Mononuclear cell (primary cell): Measurements from ENCODE around the gene CRHR1. TPM values are rescaled to one million over a fixed set of nuclear protein-coding genes. Genes with fewer than 3 reads are reported as not detected.

ENCODE experiments used
- H3K27me3 ChIP-seq: 2 replicates; pipeline ENCODE4 v1.6.0; 2011; ENCODE audit warnings: low read length, control low read depth; ENCODE audit not compliant: insufficient read depth
- H3K4me1 ChIP-seq: 2 replicates; pipeline ENCODE4 v1.5.1; 2011; ENCODE audit warnings: mild to moderate bottlenecking, low read length, control low read depth; ENCODE audit not compliant: insufficient read depth
- H3K4me3 ChIP-seq: 2 replicates; pipeline ENCODE4 v1.5.1; 2011; ENCODE audit warnings: mild to moderate bottlenecking, low read length, moderate library complexity
- H3K9me3 ChIP-seq: 2 replicates; pipeline ENCODE4 v1.5.1; 2011; ENCODE audit warnings: low read depth, mild to moderate bottlenecking, control low read depth, low read length
- total RNA-seq: library from RNA; depleted of rRNA; stranded (reverse); fragments of >200 nt; gene quantifications from one replicate; pipeline ENCODE4 v1.2.3, GENCODE V29; 2012

The CRHR1 gene
- total RNA-seq, 1 donor = not detected

DNA sequence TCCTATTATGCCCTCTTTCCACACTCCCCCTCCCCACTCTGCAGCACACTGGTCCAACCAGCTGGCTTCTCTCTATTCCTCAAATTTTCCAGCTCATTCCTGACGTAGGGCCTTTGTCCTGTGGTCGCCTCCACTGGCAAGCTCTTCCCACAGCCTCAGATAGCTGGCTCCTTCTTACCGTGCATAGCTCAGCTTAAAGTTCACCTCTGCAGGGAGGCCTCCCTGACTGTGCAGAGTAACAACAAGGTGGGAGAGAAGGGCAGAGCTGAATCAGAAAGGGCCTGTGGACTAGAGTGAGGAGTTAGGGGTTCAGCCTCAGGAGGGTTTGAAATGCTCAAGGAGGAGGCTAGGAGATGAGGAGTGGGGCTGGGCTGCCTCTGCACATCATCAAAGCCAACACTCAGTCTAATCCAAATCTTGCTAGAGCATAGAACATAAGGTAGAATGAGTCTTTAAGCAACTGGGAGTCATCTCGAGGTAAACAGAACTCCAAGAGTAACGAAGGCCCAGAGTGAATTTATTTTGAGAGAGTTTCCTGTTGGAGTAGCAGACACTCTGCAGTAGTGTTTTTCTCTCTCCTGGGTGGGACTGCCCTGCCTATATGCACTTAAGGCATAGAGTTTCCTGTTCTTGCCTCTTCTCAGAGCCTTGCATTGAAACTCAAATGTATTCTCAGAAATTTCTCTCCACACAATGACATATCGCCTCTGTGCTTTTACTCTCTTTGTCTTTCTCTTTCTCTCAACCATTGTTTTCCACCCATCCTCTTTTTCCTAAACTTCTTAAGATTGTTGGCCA, 79.9 kb downstream of the CRHR1 start:
- H3K9me3 ChIP-seq = no peaks in the 10 kb centered on the region
- H3K27me3 ChIP-seq = peaks cover 2% of the 10 kb centered on the region
- no peaks in the 10 kb centered on the region for H3K4me1 ChIP-seq

DNA sequence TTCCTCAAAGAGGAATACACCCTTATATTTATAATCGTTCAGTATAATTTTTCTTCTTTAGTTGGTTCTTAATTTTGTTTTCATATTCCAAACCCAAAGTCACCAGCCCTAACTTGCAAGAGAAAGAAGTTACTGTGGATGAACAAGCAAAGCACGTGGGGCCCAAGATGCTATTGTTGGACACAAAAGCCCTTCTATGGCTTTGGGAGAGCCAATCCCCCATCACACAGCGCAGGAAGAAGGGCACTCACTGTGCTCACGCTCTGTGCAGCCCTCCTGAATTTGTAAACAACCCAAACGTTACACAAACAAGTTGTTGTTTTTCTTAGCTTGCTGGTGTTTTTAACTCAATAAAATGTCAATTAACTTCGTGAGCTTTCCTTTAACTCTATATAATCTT, 83.1 kb downstream of the CRHR1 start:
- Histone ChIP-seq H3K4me1 (no peaks in the 10 kb centered on the region), H3K27me3 (peaks cover 2% of the 10 kb centered on the region), H3K4me3 (no peak overlapping the region), H3K9me3 (no peaks in the 10 kb centered on the region)

More for the DNA sequence above, 79.9 kb downstream of the CRHR1 start:
- H3K4me3 ChIP-seq = no peak overlapping the region

GRCh38 chr17:45867702-45868101, 83.6 kb downstream of the CRHR1 start:
- H3K9me3 ChIP-seq = no peaks in the 10 kb centered on the region
- H3K4me1 ChIP-seq = no peaks in the 10 kb centered on the region
- H3K4me3 ChIP-seq = no peak overlapping the region
- peaks cover 2% of the 10 kb centered on the region for H3K27me3 ChIP-seq

DNA sequence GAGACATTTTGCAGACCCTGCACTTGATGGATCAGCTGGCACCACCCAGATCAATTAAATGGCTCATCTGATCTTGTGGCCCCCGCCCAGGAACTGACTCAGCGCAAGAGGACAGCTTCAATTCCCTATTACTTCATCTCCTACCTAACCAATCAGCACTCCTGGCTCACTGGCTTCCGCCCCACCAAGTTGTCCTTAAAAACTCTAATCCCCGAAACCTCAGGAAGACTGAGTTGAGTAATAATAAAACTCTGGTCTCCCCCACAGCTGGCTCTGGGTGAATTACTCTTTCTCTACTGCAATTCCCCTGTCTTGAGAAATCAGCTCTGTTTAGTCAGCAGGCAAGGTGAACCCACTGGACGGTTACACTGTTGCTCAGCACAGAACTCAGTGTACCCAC, 84.2 kb downstream of the CRHR1 start:
- no peaks in the 10 kb centered on the region for H3K9me3 ChIP-seq
- no peaks in the 10 kb centered on the region for H3K27me3 ChIP-seq
- H3K4me1 ChIP-seq = no peaks in the 10 kb centered on the region

GRCh38 chr17:45869676-45870341, 85.7 kb downstream of the CRHR1 start:
- H3K4me1 ChIP-seq = no peaks in the 10 kb centered on the region
- no peaks in the 10 kb centered on the region for H3K27me3 ChIP-seq
- H3K4me3 ChIP-seq = no peak overlapping the region
- no peaks in the 10 kb centered on the region for H3K9me3 ChIP-seq

More for the DNA sequence above, 84.2 kb downstream of the CRHR1 start:
- H3K4me3 ChIP-seq = no peak overlapping the region

GRCh38 chr17:45870342-45870974, 86.3 kb downstream of the CRHR1 start:
- no peak overlapping the region for H3K4me3 ChIP-seq
- H3K27me3 ChIP-seq = no peaks in the 10 kb centered on the region
- H3K9me3 ChIP-seq = no peaks in the 10 kb centered on the region
- H3K4me1 ChIP-seq = no peaks in the 10 kb centered on the region

DNA sequence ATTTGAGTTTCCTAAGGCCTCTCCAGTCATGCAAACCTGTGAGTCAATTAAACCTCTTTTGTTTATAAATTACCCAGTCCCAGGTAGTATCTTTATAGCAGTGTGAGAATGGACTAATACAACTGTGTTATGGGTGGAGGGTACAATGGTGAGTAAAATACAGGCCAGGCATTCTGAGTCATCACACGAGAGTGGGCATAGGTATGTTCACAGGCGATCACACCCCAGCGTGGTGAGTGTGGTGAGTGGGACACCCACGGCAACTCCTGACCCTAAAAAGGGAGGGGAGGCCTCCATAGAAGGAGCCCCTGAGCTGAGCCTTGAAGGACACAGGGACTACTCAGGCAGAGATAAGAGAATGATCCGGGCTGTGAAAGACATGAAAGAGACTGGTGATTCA, 87.6 kb downstream of the CRHR1 start:
- Histone ChIP-seq H3K9me3 (no peaks in the 10 kb centered on the region), H3K4me1 (no peaks in the 10 kb centered on the region), H3K27me3 (no peaks in the 10 kb centered on the region), H3K4me3 (no peak overlapping the region)

DNA sequence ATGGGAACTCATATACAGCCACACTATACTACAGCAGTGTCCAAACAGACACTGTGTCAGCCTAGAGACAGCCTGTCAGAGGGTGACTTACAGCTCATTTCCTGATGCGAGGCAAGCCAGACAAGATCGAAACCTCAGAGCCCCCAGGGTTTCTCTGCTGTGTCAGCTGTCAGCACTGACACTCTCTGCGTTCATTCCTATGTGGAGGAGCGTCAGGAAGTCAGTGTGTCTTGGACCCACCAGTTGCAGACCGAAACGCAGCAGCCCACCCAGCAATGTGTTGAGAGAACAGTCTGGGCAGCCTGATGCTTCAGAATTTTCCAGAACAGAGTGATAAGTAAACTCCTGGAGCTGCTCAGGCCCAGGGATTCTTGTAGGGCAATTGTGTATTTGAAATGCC, 89.6 kb downstream of the CRHR1 start:
- no peaks in the 10 kb centered on the region for H3K4me1 ChIP-seq
- H3K27me3 ChIP-seq = peaks cover 3% of the 10 kb centered on the region
- no peak overlapping the region for H3K4me3 ChIP-seq
- H3K9me3 ChIP-seq = no peaks in the 10 kb centered on the region

- no peaks in the 10 kb centered on the region for H3K4me1 ChIP-seq
- no peak overlapping the region for H3K4me3 ChIP-seq
- no peaks in the 10 kb centered on the region for H3K9me3 ChIP-seq
- peaks cover 3% of the 10 kb centered on the region for H3K27me3 ChIP-seq
Observed at GRCh38 chr17:45874151-45874550, 90.0 kb downstream of the CRHR1 start.

- H3K27me3 ChIP-seq = peaks cover 3% of the 10 kb centered on the region
- H3K4me3 ChIP-seq = no peak overlapping the region
- no peaks in the 10 kb centered on the region for H3K4me1 ChIP-seq
- H3K9me3 ChIP-seq = no peaks in the 10 kb centered on the region
Observed at GRCh38 chr17:45876539-45876938, 92.4 kb downstream of the CRHR1 start.

- Histone ChIP-seq H3K9me3 (no peaks in the 10 kb centered on the region), H3K27me3 (peaks cover 3% of the 10 kb centered on the region), H3K4me1 (no peaks in the 10 kb centered on the region), H3K4me3 (no peak overlapping the region)
Observed at GRCh38 chr17:45877467-45877866, 93.3 kb downstream of the CRHR1 start.

GRCh38 chr17:45883063-45883462, 98.9 kb downstream of the CRHR1 start:
- Histone ChIP-seq H3K9me3 (no peaks in the 10 kb centered on the region), H3K27me3 (no peaks in the 10 kb centered on the region), H3K4me3 (no peak overlapping the region), H3K4me1 (no peaks in the 10 kb centered on the region)

Other genes starting within 250 kb of the CRHR1 start
- gene SPPL2C, start 60.6 kb downstream of the CRHR1 start, total RNA-seq = not detected
- gene MAPT, start 110.2 kb downstream of the CRHR1 start, total RNA-seq = 0.10 TPM
- not detected for gene STH, start 214.9 kb downstream of the CRHR1 start, total RNA-seq